Measurements from ENCODE around the gene PPFIBP2.

DNA sequence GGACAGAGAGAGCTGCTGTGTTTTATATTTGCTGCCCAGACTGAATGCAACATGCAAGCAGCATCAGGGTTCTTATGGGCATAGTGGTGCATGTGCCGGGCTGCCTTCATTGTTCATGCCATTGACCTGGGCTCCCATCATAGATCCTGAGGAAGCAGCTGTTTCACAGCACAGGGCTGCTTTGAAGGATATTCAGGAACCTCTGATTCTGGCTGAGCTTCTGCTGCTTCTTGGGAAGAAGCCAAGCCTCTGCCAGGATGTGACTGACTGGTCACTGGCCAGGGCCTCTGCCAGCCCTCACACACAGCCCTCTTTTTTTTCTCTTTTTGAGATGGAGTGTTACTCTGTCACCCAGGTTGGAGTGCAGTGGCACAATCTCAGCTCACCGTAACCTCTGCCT, 116.2 kb downstream of the PPFIBP2 start:
- TF ChIP-seq YY1 (IDR thresholded peaks at IDR 0.05; ENCODE audit: insufficient read depth, insufficient read length) = no peak
- no peak for TF ChIP-seq ZNF274 (IDR thresholded peaks at IDR 0.05; ENCODE audit: low read depth, low read length)

All from NT2/D1 (cell line).